SK-N-SH (cell line): Measurements from ENCODE around the gene IL22. TPM values are rescaled to one million over a fixed set of nuclear protein-coding genes. Genes with fewer than 3 reads are reported as not detected.

Experiments used
- CTCF ChIA-PET: fragments of 300-600, 350-600 bp; formaldehyde crosslinking; extraction: SDS; loops from one replicate; lab custom pipeline; 2021; lab: Yijun Ruan, JAX
- POLR2A ChIA-PET: fragments of 350-600 bp; sonication (Branson Sonifier 250); formaldehyde crosslinking; extraction: SDS; loops from one replicate; lab custom pipeline; 2020; ENCODE audit warnings: antibody characterized with exemption, inconsistent platforms; lab: Yijun Ruan, JAX
- DNase-seq: peaks from one replicate; pipeline ENCODE4 v3.0.0; 2012
- H2AFZ ChIP-seq: fragments of 200-600 bp; sonication (generic); 2 replicates; pipeline ENCODE4 v1.8.1; 2016; ENCODE audit warnings: antibody characterized with exemption, mild to moderate bottlenecking, low read depth
- H3F3A ChIP-seq: fragments of 200-600 bp; sonication (generic); replicated peaks from 2 replicates; pipeline ENCODE3; 2016; ENCODE audit warnings: antibody characterized with exemption, mild to moderate bottlenecking; ENCODE audit not compliant: insufficient read depth
- H3K27ac ChIP-seq, 2 experiments: fragments of 200-500 bp in 1 of 2; fragments of 200-600 bp in 1 of 2; sonication (Bioruptor generic) in 1 of 2; sonication (generic), shearing (Covaris generic) in 1 of 2; 2 replicates each; pipeline versions ENCODE4 v1.5.1 to v1.6.1; 2014 to 2016; ENCODE audit warnings: low read depth in 2 of 2, inconsistent platforms in 1 of 2, low read length in 1 of 2, mild to moderate bottlenecking in 1 of 2, mixed read lengths in 1 of 2
- H3K27me3 ChIP-seq: fragments of 200-600 bp; sonication (generic), shearing (Covaris generic); 2 replicates; pipeline ENCODE4 v1.6.1; 2016; ENCODE audit warnings: mixed run types; ENCODE audit not compliant: insufficient read depth
- H3K36me3 ChIP-seq, 2 experiments: fragments of 200-500 bp in 1 of 2; fragments of 200-600 bp in 1 of 2; sonication (Bioruptor generic) in 1 of 2; sonication (generic) in 1 of 2; replicated peaks in 1 of 2; 2 replicates each; pipeline versions ENCODE3 to v1.5.1; 2014 to 2016; ENCODE audit warnings: low read length in 1 of 2, mild to moderate bottlenecking in 1 of 2; ENCODE audit not compliant: insufficient read depth in 2 of 2, control insufficient read depth in 1 of 2
- H3K4me1 ChIP-seq, 2 experiments: fragments of 200-500 bp in 1 of 2; fragments of 200-600 bp in 1 of 2; sonication (Bioruptor generic) in 1 of 2; sonication (generic), shearing (Covaris generic) in 1 of 2; 2 replicates each; pipeline versions ENCODE4 v1.5.1 to v1.6.1; 2014 to 2016; ENCODE audit warnings: low read depth in 1 of 2, low read length in 1 of 2, mixed run types in 1 of 2; ENCODE audit not compliant: insufficient read depth in 2 of 2, control insufficient read depth in 1 of 2
- H3K4me2 ChIP-seq: fragments of 200-600 bp; sonication (generic), shearing (Covaris generic); 2 replicates; pipeline ENCODE4 v1.6.1; 2017; ENCODE audit warnings: mixed run types
- H3K4me3 ChIP-seq, 2 experiments: fragments of 200-500 bp in 1 of 2; fragments of 200-600 bp in 1 of 2; sonication (Bioruptor generic) in 1 of 2; sonication (generic), shearing (Covaris generic) in 1 of 2; 2 replicates each; pipeline versions ENCODE4 v1.5.1 to v1.8.1; 2014 to 2016; ENCODE audit warnings: low read depth in 2 of 2, inconsistent platforms in 1 of 2, low read length in 1 of 2, mild to moderate bottlenecking in 1 of 2, mixed read lengths in 1 of 2, moderate library complexity in 1 of 2
- H3K79me2 ChIP-seq: fragments of 200-600 bp; sonication (generic); 2 replicates; pipeline ENCODE4 v1.8.1; 2017; ENCODE audit warnings: mild to moderate bottlenecking; ENCODE audit not compliant: insufficient read depth
- H3K9ac ChIP-seq: fragments of 200-600 bp; sonication (generic); 2 replicates; pipeline ENCODE4 v1.6.1; 2017; ENCODE audit warnings: mixed run types
- H3K9me2 ChIP-seq: fragments of 200-600 bp; sonication (generic); 2 replicates; pipeline ENCODE4 v1.6.1; 2017; ENCODE audit warnings: mixed run types
- H3K9me3 ChIP-seq: fragments of 200-600 bp; sonication (generic); 2 replicates; pipeline ENCODE4 v1.6.1; 2017; ENCODE audit warnings: mixed run types, mild to moderate bottlenecking, moderate library complexity
- H4K20me1 ChIP-seq: fragments of 200-600 bp; sonication (generic); 2 replicates; pipeline ENCODE4 v1.6.1; 2017; ENCODE audit warnings: mild to moderate bottlenecking, mixed run types; ENCODE audit not compliant: insufficient read depth
- EZH2phosphoT487 ChIP-seq: fragments of 200-600 bp; sonication (generic); IDR thresholded peaks from 2 replicates; pipeline ENCODE4 v1.6.1; 2017; ENCODE audit warnings: low read depth, mixed run types, mild to moderate bottlenecking, antibody characterized with exemption, moderate library complexity, borderline replicate concordance
- FOSL2 ChIP-seq: IDR thresholded peaks from 2 replicates; pipeline ENCODE4 v1.4.0; 2012; ENCODE audit warnings: low read depth, mild to moderate bottlenecking, moderate library complexity, borderline replicate concordance
- JUND ChIP-seq: IDR thresholded peaks from 2 replicates; pipeline ENCODE4 v1.4.0; 2012
- NRF1 ChIP-seq: IDR thresholded peaks from 2 replicates; pipeline ENCODE4 v1.6.1; 2012; ENCODE audit warnings: low read depth, mild to moderate bottlenecking, low read length
- RAD21 ChIP-seq: IDR thresholded peaks from 2 replicates; pipeline ENCODE4 v1.6.1; 2012; ENCODE audit warnings: mild to moderate bottlenecking, low read length
- RCOR1 ChIP-seq: fragments of 150-350 bp; IDR thresholded peaks from 2 replicates; pipeline ENCODE4 v1.6.1; 2017; ENCODE audit warnings: antibody characterized with exemption, low read length
- TAF1 ChIP-seq: IDR thresholded peaks from 2 replicates; pipeline ENCODE4 v1.6.1; 2012; ENCODE audit warnings: low read depth, mild to moderate bottlenecking, low read length, moderate library complexity, borderline replicate concordance
- TEAD4 ChIP-seq: IDR thresholded peaks from 2 replicates; pipeline ENCODE4 v1.4.0; 2012; ENCODE audit warnings: mild to moderate bottlenecking, borderline replicate concordance; ENCODE audit not compliant: insufficient read depth
- WGBS: methylation state at CpG from one replicate; pipeline ENCODE4 v1.1.6; 2017; ENCODE audit warnings: low lambda C conversion rate; 5-methylcytosine and 5-hydroxymethylcytosine counted together
- polyA plus RNA-seq, 3 experiments: library from polyadenylated mRNA; depleted of rRNA; stranded (reverse); fragments of >200 nt; gene quantifications; 2 replicates each; pipeline ENCODE4 v1.2.3, GENCODE V29; 2012
- TF ChIP-seq, protein P1 (sequence below): fragments of 150-350 bp; IDR thresholded peaks from 2 replicates; pipeline ENCODE4 v1.6.1; 2017; ENCODE audit warnings: antibody characterized with exemption, low read length, low read depth, borderline replicate concordance
- TF ChIP-seq, protein P2 (sequence below): fragments of 200-600 bp; sonication (generic); IDR thresholded peaks from 2 replicates; pipeline ENCODE4 v1.6.1; 2017; ENCODE audit warnings: antibody characterized with exemption, mild to moderate bottlenecking, moderate library complexity
- TF ChIP-seq, protein P3 (sequence below): IDR thresholded peaks from 2 replicates; pipeline ENCODE4 v1.6.1; 2012; ENCODE audit warnings: mild to moderate bottlenecking, low read depth, low read length, moderate library complexity
- TF ChIP-seq, protein P4 (sequence below): IDR thresholded peaks from 2 replicates; pipeline ENCODE4 v1.4.0; 2012; ENCODE audit warnings: low read depth, borderline replicate concordance
- TF ChIP-seq, protein P5 (sequence below): IDR thresholded peaks from 2 replicates; pipeline ENCODE4; 2012

The IL22 gene
- polyA plus RNA-seq, 1 of the 3 experiments (the other 2 are of a cell fraction): not detected

DNA sequence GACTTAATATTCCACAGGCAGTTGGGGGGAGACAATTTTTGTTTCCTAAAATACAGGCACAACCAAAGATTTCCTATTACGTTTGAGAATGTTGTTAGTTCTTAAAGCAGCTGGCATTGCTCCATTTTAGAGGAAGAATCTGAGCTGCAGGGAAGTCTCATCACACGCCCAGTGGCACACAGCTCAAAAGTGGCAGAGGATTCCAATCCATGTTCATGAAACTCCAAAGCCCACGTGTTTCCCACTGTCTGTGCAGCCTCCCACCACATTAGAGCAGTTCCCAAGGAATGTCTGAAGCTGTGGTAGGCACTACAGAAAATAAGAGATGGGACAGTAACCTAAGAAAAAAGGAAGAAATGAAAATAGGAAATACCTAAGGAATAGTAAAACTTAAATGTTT, 21.7 kb downstream of the IL22 start:
- Histone ChIP-seq H3K27ac (no peak overlapping the region), H3K4me2 (no peak overlapping the region), H3K4me1 (no peaks in the 10 kb centered on the region), H3K36me3 (no peaks in the 10 kb centered on the region), H3K9me2 (no peaks in the 10 kb centered on the region), H4K20me1 (no peaks in the 10 kb centered on the region), H3K9ac (no peak overlapping the region), H3K4me3 (no peak overlapping the region), H3K9me3 (no peaks in the 10 kb centered on the region), H3F3A (no peaks in the 10 kb centered on the region), H3K79me2 (no peaks in the 10 kb centered on the region), H3K27me3 (no peaks in the 10 kb centered on the region), H2AFZ (no peak overlapping the region)
- ChIA-PET CTCF (interaction anchor here (0.6 to 3.7 kb wide), 4 partner anchors 9 to 306 kb away, joined by 3 to 17 read pairs (median 7); no protein-coding TSS in a partner anchor), POLR2A (interaction anchor here (0.5 kb wide), 1 partner anchor 143 kb away, joined by 3 read pairs; no protein-coding TSS in a partner anchor)
- WGBS: 52% methylated on average over 3 of the region's 3 CpGs
- no peak for DNase-seq
- TF ChIP-seq, protein P1, sequence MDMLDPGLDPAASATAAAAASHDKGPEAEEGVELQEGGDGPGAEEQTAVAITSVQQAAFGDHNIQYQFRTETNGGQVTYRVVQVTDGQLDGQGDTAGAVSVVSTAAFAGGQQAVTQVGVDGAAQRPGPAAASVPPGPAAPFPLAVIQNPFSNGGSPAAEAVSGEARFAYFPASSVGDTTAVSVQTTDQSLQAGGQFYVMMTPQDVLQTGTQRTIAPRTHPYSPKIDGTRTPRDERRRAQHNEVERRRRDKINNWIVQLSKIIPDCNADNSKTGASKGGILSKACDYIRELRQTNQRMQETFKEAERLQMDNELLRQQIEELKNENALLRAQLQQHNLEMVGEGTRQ: no peak
- TF ChIP-seq, protein P2, sequence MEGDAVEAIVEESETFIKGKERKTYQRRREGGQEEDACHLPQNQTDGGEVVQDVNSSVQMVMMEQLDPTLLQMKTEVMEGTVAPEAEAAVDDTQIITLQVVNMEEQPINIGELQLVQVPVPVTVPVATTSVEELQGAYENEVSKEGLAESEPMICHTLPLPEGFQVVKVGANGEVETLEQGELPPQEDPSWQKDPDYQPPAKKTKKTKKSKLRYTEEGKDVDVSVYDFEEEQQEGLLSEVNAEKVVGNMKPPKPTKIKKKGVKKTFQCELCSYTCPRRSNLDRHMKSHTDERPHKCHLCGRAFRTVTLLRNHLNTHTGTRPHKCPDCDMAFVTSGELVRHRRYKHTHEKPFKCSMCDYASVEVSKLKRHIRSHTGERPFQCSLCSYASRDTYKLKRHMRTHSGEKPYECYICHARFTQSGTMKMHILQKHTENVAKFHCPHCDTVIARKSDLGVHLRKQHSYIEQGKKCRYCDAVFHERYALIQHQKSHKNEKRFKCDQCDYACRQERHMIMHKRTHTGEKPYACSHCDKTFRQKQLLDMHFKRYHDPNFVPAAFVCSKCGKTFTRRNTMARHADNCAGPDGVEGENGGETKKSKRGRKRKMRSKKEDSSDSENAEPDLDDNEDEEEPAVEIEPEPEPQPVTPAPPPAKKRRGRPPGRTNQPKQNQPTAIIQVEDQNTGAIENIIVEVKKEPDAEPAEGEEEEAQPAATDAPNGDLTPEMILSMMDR: no peak
- TF ChIP-seq, protein P3, sequence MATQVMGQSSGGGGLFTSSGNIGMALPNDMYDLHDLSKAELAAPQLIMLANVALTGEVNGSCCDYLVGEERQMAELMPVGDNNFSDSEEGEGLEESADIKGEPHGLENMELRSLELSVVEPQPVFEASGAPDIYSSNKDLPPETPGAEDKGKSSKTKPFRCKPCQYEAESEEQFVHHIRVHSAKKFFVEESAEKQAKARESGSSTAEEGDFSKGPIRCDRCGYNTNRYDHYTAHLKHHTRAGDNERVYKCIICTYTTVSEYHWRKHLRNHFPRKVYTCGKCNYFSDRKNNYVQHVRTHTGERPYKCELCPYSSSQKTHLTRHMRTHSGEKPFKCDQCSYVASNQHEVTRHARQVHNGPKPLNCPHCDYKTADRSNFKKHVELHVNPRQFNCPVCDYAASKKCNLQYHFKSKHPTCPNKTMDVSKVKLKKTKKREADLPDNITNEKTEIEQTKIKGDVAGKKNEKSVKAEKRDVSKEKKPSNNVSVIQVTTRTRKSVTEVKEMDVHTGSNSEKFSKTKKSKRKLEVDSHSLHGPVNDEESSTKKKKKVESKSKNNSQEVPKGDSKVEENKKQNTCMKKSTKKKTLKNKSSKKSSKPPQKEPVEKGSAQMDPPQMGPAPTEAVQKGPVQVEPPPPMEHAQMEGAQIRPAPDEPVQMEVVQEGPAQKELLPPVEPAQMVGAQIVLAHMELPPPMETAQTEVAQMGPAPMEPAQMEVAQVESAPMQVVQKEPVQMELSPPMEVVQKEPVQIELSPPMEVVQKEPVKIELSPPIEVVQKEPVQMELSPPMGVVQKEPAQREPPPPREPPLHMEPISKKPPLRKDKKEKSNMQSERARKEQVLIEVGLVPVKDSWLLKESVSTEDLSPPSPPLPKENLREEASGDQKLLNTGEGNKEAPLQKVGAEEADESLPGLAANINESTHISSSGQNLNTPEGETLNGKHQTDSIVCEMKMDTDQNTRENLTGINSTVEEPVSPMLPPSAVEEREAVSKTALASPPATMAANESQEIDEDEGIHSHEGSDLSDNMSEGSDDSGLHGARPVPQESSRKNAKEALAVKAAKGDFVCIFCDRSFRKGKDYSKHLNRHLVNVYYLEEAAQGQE: no peak
- TF ChIP-seq, protein P4, sequence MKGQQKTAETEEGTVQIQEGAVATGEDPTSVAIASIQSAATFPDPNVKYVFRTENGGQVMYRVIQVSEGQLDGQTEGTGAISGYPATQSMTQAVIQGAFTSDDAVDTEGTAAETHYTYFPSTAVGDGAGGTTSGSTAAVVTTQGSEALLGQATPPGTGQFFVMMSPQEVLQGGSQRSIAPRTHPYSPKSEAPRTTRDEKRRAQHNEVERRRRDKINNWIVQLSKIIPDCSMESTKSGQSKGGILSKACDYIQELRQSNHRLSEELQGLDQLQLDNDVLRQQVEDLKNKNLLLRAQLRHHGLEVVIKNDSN: no peak
- TF ChIP-seq TAF1 (no peak), FOSL2 (no peak), TEAD4 (no peak), JUND (no peak), NRF1 (no peak), EZH2phosphoT487 (no peak), RAD21 (no peak), RCOR1 (no peak)
- TF ChIP-seq, protein P5, sequence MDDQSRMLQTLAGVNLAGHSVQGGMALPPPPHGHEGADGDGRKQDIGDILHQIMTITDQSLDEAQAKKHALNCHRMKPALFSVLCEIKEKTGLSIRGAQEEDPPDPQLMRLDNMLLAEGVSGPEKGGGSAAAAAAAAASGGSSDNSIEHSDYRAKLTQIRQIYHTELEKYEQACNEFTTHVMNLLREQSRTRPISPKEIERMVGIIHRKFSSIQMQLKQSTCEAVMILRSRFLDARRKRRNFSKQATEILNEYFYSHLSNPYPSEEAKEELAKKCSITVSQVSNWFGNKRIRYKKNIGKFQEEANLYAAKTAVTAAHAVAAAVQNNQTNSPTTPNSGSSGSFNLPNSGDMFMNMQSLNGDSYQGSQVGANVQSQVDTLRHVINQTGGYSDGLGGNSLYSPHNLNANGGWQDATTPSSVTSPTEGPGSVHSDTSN: no peak
